ENCODE data around the gene SULT1A2.

Gene SULT1A2

DNA sequence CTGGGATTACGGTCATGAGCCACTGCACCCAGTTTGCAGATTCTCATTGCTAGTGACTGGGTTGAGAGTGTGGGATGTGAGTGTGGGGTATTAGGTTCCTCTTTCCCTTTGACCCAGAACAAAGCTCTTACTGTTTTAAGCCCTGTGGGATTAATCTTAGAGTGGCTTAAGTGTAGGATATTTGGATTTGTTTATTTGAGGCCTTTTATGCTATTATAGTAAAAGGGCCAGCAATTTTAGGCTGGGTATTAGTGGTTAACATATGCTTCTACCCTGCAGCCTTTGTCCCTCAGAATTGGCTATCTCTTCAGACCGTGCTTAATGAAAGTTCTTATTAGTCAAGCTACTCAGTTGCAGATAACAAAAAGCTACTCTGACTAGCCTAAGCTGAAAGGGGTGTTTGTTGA is 39.9 kb downstream of the SULT1A2 start:
- Histone ChIP-seq H3F3A (ENCODE audit: low read depth) (no peaks in the 10 kb centered on the region), H3K9ac (ENCODE audit: low read depth, low read length, poor library complexity, severe bottlenecking) (no peak overlapping the region), H3K9me3 (ENCODE audit: insufficient read depth, low read depth, low read length) (no peaks in the 10 kb centered on the region), H2AFZ (ENCODE audit: low read length) (no peak overlapping the region), H3K4me3 (ENCODE audit: low read length, poor library complexity, severe bottlenecking) (no peak overlapping the region), H3K79me2 (ENCODE audit: insufficient read depth, low read length) (peaks cover 30% of the 10 kb centered on the region), H3K4me2 (ENCODE audit: low read depth, low read length, poor library complexity, severe bottlenecking) (peak overlapping the region; percentile 20), H3K9me2 (replicated peaks; ENCODE audit: low read depth, low read length) (no peaks in the 10 kb centered on the region), H3K36me3 (ENCODE audit: insufficient read depth, low read length) (no peaks in the 10 kb centered on the region), H3K4me1 (ENCODE audit: insufficient read depth, low read length, poor library complexity, severe bottlenecking) (peaks cover 17% of the 10 kb centered on the region), H4K20me1 (ENCODE audit: insufficient read depth, low read length, poor library complexity, severe bottlenecking) (peaks cover 10% of the 10 kb centered on the region), H3K27me3 (ENCODE audit: insufficient read depth, low read length, poor library complexity, severe bottlenecking) (no peaks in the 10 kb centered on the region)
- TF ChIP-seq CTCF (conservative IDR thresholded peaks at IDR 0.05; ENCODE audit: low read length) (no peak), EZH2phosphoT487 (IDR thresholded peaks at IDR 0.05; ENCODE audit: borderline replicate concordance) (no peak)

GRCh38 chr16:28555561-28555960 is 41.3 kb downstream of the SULT1A2 start:
- Histone ChIP-seq H3K9ac (ENCODE audit: low read depth, low read length, poor library complexity, severe bottlenecking) (peak overlapping the region; percentile 77), H3K36me3 (ENCODE audit: insufficient read depth, low read length) (no peaks in the 10 kb centered on the region), H3K4me1 (ENCODE audit: insufficient read depth, low read length, poor library complexity, severe bottlenecking) (peaks cover 10% of the 10 kb centered on the region), H3K79me2 (ENCODE audit: insufficient read depth, low read length) (peaks cover 30% of the 10 kb centered on the region), H3F3A (ENCODE audit: low read depth) (no peaks in the 10 kb centered on the region), H3K9me2 (replicated peaks; ENCODE audit: low read depth, low read length) (no peaks in the 10 kb centered on the region), H2AFZ (ENCODE audit: low read length) (no peak overlapping the region), H3K4me3 (ENCODE audit: low read length, poor library complexity, severe bottlenecking) (peak overlapping the region; percentile 33), H3K4me2 (ENCODE audit: low read depth, low read length, poor library complexity, severe bottlenecking) (peak overlapping the region; percentile 88), H4K20me1 (ENCODE audit: insufficient read depth, low read length, poor library complexity, severe bottlenecking) (peaks cover 10% of the 10 kb centered on the region), H3K27me3 (ENCODE audit: insufficient read depth, low read length, poor library complexity, severe bottlenecking) (no peaks in the 10 kb centered on the region), H3K9me3 (ENCODE audit: insufficient read depth, low read depth, low read length) (no peaks in the 10 kb centered on the region)
- TF ChIP-seq CTCF (conservative IDR thresholded peaks at IDR 0.05; ENCODE audit: low read length) (no peak), EZH2phosphoT487 (IDR thresholded peaks at IDR 0.05; ENCODE audit: borderline replicate concordance) (no peak)

- H2AFZ ChIP-seq (ENCODE audit: low read length): peak overlapping the region; percentile 67; the same call in 1 of the 2 replicates
- H3K9ac ChIP-seq (ENCODE audit: low read depth, low read length, poor library complexity, severe bottlenecking): peak overlapping the region; percentile 77
These were observed 42.0 kb downstream of the SULT1A2 start for GRCh38 chr16:28554634-28555423.

More at GRCh38 chr16:28554634-28555423, 42.0 kb downstream of the SULT1A2 start:
- Histone ChIP-seq H3K36me3 (ENCODE audit: insufficient read depth, low read length) (no peaks in the 10 kb centered on the region), H3K79me2 (ENCODE audit: insufficient read depth, low read length) (peaks cover 30% of the 10 kb centered on the region), H3F3A (ENCODE audit: low read depth) (no peaks in the 10 kb centered on the region), H3K9me3 (ENCODE audit: insufficient read depth, low read depth, low read length) (no peaks in the 10 kb centered on the region), H3K4me3 (ENCODE audit: low read length, poor library complexity, severe bottlenecking) (peak overlapping the region; percentile 76), H3K27me3 (ENCODE audit: insufficient read depth, low read length, poor library complexity, severe bottlenecking) (no peaks in the 10 kb centered on the region), H3K4me2 (ENCODE audit: low read depth, low read length, poor library complexity, severe bottlenecking) (peak overlapping the region; percentile 88), H4K20me1 (ENCODE audit: insufficient read depth, low read length, poor library complexity, severe bottlenecking) (peaks cover 10% of the 10 kb centered on the region), H3K4me1 (ENCODE audit: insufficient read depth, low read length, poor library complexity, severe bottlenecking) (peaks cover 10% of the 10 kb centered on the region), H3K9me2 (replicated peaks; ENCODE audit: low read depth, low read length) (no peaks in the 10 kb centered on the region)
- no peak for TF ChIP-seq CTCF (conservative IDR thresholded peaks at IDR 0.05; ENCODE audit: low read length)
- TF ChIP-seq EZH2phosphoT487 (IDR thresholded peaks at IDR 0.05; ENCODE audit: borderline replicate concordance): no peak

All from Loucy (cell line).